PC-3 (cell line): ENCODE results near the gene GAL. TPM values are rescaled to one million over a fixed set of nuclear protein-coding genes. Genes with fewer than 3 reads are reported as not detected.

Experiments
- ATAC-seq: fragments of 200-7000 bp; cut with Tn5 transposase; 2 replicates; pipeline ENCODE4 v1.9.1; 2020; ENCODE audit warnings: mild to moderate bottlenecking, moderate library complexity
- BruUV-seq: library from RNA; stranded (reverse); fragments of 400-500 nt; replicated peaks from 2 replicates; lab custom pipeline; 2021; lab: Mats Ljungman, UMichigan
- CTCF ChIA-PET: fragments of 300-600 bp; sonication (Branson Sonifier 250); formaldehyde crosslinking; loops from one replicate; lab custom pipeline; 2022; ENCODE audit warnings: antibody characterized with exemption; lab: Charles Lee
- POLR2A ChIA-PET: fragments of 300-600 bp; sonication (Branson Sonifier 250); formaldehyde crosslinking; loops from one replicate; lab custom pipeline; 2022; ENCODE audit warnings: antibody characterized with exemption; ENCODE audit not compliant: unreplicated experiment; lab: Charles Lee
- DNase-seq: peaks from one replicate; pipeline ENCODE4 v3.0.0-alpha.2; 2015
- H2AFZ ChIP-seq: fragments of 300-600 bp; sonication (generic); 2 replicates; pipeline ENCODE4 v1.6.0; 2016; ENCODE audit warnings: antibody characterized with exemption, low read length
- H3F3A ChIP-seq: fragments of 300-600 bp; sonication (generic); one replicate; pipeline ENCODE4 v1.6.0; 2017; ENCODE audit warnings: antibody characterized with exemption, low read length, control low read depth, mild to moderate bottlenecking; ENCODE audit not compliant: unreplicated experiment
- H3K27ac ChIP-seq: fragments of 300-600 bp; sonication (generic); 2 replicates; pipeline ENCODE4 v1.5.1; 2016; ENCODE audit warnings: mild to moderate bottlenecking, low read length
- H3K27me3 ChIP-seq: fragments of 300-600 bp; sonication (generic); 2 replicates; pipeline ENCODE4 v1.6.1; 2016; ENCODE audit warnings: low read length, mixed read lengths
- H3K36me3 ChIP-seq: fragments of 300-600 bp; sonication (generic); 2 replicates; pipeline ENCODE4 v1.6.1; 2016; ENCODE audit warnings: low read depth, mixed run types, low read length, mixed read lengths
- H3K4me1 ChIP-seq: fragments of 300-600 bp; sonication (generic); 2 replicates; pipeline ENCODE4 v1.5.1; 2016; ENCODE audit warnings: low read length; ENCODE audit not compliant: insufficient read depth
- H3K4me2 ChIP-seq: fragments of 300-600 bp; sonication (generic); 2 replicates; pipeline ENCODE4 v1.6.0; 2016; ENCODE audit warnings: low read length
- H3K4me3 ChIP-seq: fragments of 300-600 bp; sonication (generic); 2 replicates; pipeline ENCODE4 v1.5.1; 2016; ENCODE audit warnings: mild to moderate bottlenecking, low read length, mixed read lengths
- H3K79me2 ChIP-seq: fragments of 300-600 bp; sonication (generic); 2 replicates; pipeline ENCODE4 v1.6.1; 2017; ENCODE audit warnings: low read length, mixed read lengths
- H3K9ac ChIP-seq: fragments of 300-600 bp; sonication (generic); 2 replicates; pipeline ENCODE4 v1.6.0; 2016; ENCODE audit warnings: mild to moderate bottlenecking, low read length
- H3K9me2 ChIP-seq: fragments of 300-600 bp; sonication (generic); replicated peaks from 2 replicates; pipeline ENCODE4 v1.6.1; 2016; ENCODE audit warnings: mixed run types, low read length, mixed read lengths
- H3K9me3 ChIP-seq: fragments of 300-600 bp; sonication (generic); 2 replicates; pipeline ENCODE4 v1.6.1; 2016; ENCODE audit warnings: low read length, mixed read lengths
- H4K20me1 ChIP-seq: fragments of 300-600 bp; sonication (generic); 2 replicates; pipeline ENCODE4 v1.6.1; 2016; ENCODE audit warnings: low read length, mixed read lengths
- EZH2 ChIP-seq: fragments of 300-600 bp; sonication (generic); IDR thresholded peaks from one replicate; pipeline ENCODE4 v1.6.1; 2017; ENCODE audit warnings: antibody characterized with exemption, mild to moderate bottlenecking, low read length; ENCODE audit not compliant: unreplicated experiment
- EZH2phosphoT487 ChIP-seq: fragments of 300-600 bp; sonication (generic); IDR thresholded peaks from 2 replicates; pipeline ENCODE4 v1.6.1; 2018; ENCODE audit warnings: mild to moderate bottlenecking, antibody characterized with exemption, low read length, borderline replicate concordance
- intact Hi-C: fragments of 100-400 bp; cut with micrococcal nuclease; formaldehyde crosslinking; loops from 2 replicates; pipeline ENCODE4 v1.9.0; 2023
- total RNA-seq: library from RNA; depleted of rRNA; stranded (reverse); fragments of >200 nt; gene quantifications from 2 replicates; pipeline ENCODE4 v1.2.3, GENCODE V29; 2014
- TF ChIP-seq, protein P1 (sequence below): fragments of 300-600 bp; sonication (generic); conservative IDR thresholded peaks from 2 replicates; pipeline ENCODE4 v1.5.1; 2017; ENCODE audit warnings: antibody characterized with exemption, low read depth, mild to moderate bottlenecking, low read length

The GAL gene
- total RNA-seq, 1 experiment from 2014 or later: 32.2 TPM

GRCh38 chr11:68652683-68653156 lies 31.6 kb upstream of the GAL start:
- no peak for DNase-seq
- POLR2A ChIA-PET: no interaction called here
- no peak overlapping the region for H2AFZ ChIP-seq
- H3K27ac ChIP-seq: no peak overlapping the region
- H3K79me2 ChIP-seq: no peaks in the 10 kb centered on the region
- no peaks in the 10 kb centered on the region for H3K9me3 ChIP-seq
- no TSS peak for BruUV-seq
- ATAC-seq: no peak
- no peak overlapping the region for H3K9ac ChIP-seq
- H3K9me2 ChIP-seq: no peaks in the 10 kb centered on the region
- TF ChIP-seq EZH2phosphoT487 (no peak), EZH2 (no peak)
- TF ChIP-seq, protein P1, sequence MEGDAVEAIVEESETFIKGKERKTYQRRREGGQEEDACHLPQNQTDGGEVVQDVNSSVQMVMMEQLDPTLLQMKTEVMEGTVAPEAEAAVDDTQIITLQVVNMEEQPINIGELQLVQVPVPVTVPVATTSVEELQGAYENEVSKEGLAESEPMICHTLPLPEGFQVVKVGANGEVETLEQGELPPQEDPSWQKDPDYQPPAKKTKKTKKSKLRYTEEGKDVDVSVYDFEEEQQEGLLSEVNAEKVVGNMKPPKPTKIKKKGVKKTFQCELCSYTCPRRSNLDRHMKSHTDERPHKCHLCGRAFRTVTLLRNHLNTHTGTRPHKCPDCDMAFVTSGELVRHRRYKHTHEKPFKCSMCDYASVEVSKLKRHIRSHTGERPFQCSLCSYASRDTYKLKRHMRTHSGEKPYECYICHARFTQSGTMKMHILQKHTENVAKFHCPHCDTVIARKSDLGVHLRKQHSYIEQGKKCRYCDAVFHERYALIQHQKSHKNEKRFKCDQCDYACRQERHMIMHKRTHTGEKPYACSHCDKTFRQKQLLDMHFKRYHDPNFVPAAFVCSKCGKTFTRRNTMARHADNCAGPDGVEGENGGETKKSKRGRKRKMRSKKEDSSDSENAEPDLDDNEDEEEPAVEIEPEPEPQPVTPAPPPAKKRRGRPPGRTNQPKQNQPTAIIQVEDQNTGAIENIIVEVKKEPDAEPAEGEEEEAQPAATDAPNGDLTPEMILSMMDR: no peak
- H4K20me1 ChIP-seq: no peaks in the 10 kb centered on the region
- no peak overlapping the region for H3K4me2 ChIP-seq
- peaks cover 1% of the 10 kb centered on the region; the same call in 1 of the 2 replicates for H3K27me3 ChIP-seq
- no peak overlapping the region for H3K4me3 ChIP-seq
- CTCF ChIA-PET: no interaction called here
- no peaks in the 10 kb centered on the region for H3K4me1 ChIP-seq
- no peaks in the 10 kb centered on the region for H3F3A ChIP-seq
- intact Hi-C loops: no loop called here
- no peaks in the 10 kb centered on the region for H3K36me3 ChIP-seq

DNA sequence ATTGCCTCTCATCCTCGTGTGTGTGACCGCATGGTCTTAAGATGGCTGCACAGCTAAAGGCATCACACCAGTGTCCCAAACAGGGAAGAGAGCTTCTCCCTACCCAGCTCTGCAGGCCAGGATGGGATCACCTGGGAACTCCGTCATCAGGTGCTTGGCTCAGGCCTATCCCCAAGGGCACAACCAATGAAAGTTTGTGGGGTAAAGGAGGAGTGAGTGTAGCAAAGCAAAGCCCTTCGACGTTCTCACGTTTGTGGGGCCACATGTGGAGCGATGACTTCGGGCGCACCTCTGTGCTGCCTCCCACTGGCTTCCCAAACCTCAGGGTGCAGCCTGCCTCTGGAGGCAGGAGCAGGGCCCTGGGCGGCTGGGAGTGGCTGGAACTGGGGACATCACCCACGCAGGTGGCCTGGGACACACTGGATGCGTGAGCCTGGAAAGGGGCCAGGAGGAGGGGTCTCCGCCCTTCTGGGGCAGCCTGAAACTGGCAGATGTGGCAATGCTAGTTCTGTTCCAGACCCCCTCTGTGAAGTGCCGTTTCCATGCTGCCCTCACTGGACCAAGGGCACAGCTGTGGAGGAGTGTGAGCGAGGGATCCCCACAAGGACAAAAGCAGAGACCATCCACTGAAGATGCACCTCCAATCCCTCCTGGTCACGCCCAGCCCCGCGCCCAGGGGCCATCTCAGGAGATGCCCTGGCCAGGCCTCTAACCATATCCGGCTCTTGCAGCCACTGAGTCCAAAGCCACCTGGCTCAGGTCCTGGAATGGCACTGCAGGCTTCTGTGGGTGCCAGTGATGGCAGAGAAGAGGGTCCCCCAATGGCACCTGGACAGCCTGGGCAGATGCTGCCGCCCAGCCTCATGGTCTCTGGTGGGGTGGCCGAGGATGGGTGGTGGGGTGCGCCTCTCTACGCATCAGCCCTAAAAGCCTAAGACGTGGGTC lies 30.6 kb upstream of the GAL start:
- TF ChIP-seq, protein P1: no peak
- TF ChIP-seq EZH2: no peak
- TF ChIP-seq EZH2phosphoT487: no peak
- DNase-seq (no peak), ATAC-seq (no peak)
- Histone ChIP-seq H3K9me2 (no peaks in the 10 kb centered on the region), H3K79me2 (no peaks in the 10 kb centered on the region), H3K27me3 (no peaks in the 10 kb centered on the region), H3F3A (no peaks in the 10 kb centered on the region), H3K9me3 (no peaks in the 10 kb centered on the region), H3K9ac (no peak overlapping the region), H3K4me2 (no peak overlapping the region), H3K27ac (no peak overlapping the region), H3K4me3 (no peak overlapping the region), H3K36me3 (no peaks in the 10 kb centered on the region), H3K4me1 (no peaks in the 10 kb centered on the region), H4K20me1 (no peaks in the 10 kb centered on the region), H2AFZ (no peak overlapping the region)
- CTCF ChIA-PET: no interaction called here
- intact Hi-C loops: no loop called here
- BruUV-seq: no TSS peak
- POLR2A ChIA-PET: interaction anchor here (0.6 kb wide), 1 partner anchor 38 kb away, joined by 3 read pairs; no protein-coding TSS in a partner anchor

DNA sequence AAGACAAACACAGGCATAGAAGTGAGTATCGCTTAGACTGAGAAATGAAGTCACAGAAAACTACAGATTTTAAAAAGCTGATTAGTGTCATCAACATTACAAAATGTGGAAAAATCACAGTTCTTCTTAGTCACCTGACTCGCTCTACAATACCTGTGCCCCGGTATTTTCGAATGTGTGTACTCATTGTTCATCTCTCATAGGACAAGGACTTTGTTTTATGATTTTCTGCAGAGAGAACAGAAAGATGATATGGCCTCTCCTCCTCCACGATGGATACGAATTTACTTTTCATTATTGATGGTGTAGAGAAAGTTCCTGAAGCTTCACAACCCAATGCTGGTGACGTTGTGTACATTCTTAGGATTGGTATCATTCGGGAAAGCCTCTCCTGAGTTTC lies 29.4 kb upstream of the GAL start:
- ChIA-PET POLR2A (no interaction called here), CTCF (no interaction called here)
- Histone ChIP-seq H3K79me2 (no peaks in the 10 kb centered on the region), H3K4me3 (no peak overlapping the region), H4K20me1 (no peaks in the 10 kb centered on the region), H3F3A (no peaks in the 10 kb centered on the region), H3K9me3 (no peaks in the 10 kb centered on the region), H2AFZ (no peak overlapping the region), H3K9ac (no peak overlapping the region), H3K36me3 (no peaks in the 10 kb centered on the region), H3K4me2 (no peak overlapping the region), H3K27me3 (no peaks in the 10 kb centered on the region), H3K4me1 (peaks cover 6% of the 10 kb centered on the region), H3K9me2 (no peaks in the 10 kb centered on the region), H3K27ac (no peak overlapping the region)
- DNase-seq: no peak
- ATAC-seq: no peak
- intact Hi-C loops: no loop called here
- TF ChIP-seq EZH2: no peak
- TF ChIP-seq EZH2phosphoT487: no peak
- TF ChIP-seq, protein P1: no peak
- no TSS peak for BruUV-seq
